ENCODE results near the gene CCAR1. TPM values are rescaled to one million over a fixed set of nuclear protein-coding genes. Genes with fewer than 3 reads are reported as not detected.

The CCAR1 gene
- total RNA-seq, 2 donors from 2014 or later: 30.9 to 68.6 TPM

- no peak for ATAC-seq
- intact Hi-C loops (cut with DNase I): no loop called here
Observed at GRCh38 chr10:68828833-68829232, 107.8 kb downstream of the CCAR1 start.

GRCh38 chr10:68829521-68829920 is 108.5 kb downstream of the CCAR1 start:
- ATAC-seq: no peak
- no peaks in the 10 kb centered on the region for H3K27me3 ChIP-seq
- peaks cover 8% of the 10 kb centered on the region for H3K4me1 ChIP-seq
- intact Hi-C loops (cut with DNase I): no loop called here
- H3K36me3 ChIP-seq (replicated peaks in 1 of 2; ENCODE audit: insufficient read depth in 1 of 2, low read depth in 2 of 2): no peaks in the 10 kb centered on the region
- DNase-seq: no peak
- TF ChIP-seq POLR2A (IDR thresholded peaks at IDR 0.05): no peak
- TF ChIP-seq, protein P1, sequence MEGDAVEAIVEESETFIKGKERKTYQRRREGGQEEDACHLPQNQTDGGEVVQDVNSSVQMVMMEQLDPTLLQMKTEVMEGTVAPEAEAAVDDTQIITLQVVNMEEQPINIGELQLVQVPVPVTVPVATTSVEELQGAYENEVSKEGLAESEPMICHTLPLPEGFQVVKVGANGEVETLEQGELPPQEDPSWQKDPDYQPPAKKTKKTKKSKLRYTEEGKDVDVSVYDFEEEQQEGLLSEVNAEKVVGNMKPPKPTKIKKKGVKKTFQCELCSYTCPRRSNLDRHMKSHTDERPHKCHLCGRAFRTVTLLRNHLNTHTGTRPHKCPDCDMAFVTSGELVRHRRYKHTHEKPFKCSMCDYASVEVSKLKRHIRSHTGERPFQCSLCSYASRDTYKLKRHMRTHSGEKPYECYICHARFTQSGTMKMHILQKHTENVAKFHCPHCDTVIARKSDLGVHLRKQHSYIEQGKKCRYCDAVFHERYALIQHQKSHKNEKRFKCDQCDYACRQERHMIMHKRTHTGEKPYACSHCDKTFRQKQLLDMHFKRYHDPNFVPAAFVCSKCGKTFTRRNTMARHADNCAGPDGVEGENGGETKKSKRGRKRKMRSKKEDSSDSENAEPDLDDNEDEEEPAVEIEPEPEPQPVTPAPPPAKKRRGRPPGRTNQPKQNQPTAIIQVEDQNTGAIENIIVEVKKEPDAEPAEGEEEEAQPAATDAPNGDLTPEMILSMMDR (IDR thresholded peaks at IDR 0.05): no peak
- H3K9me3 ChIP-seq: no peaks in the 10 kb centered on the region
- H3K27ac ChIP-seq: no peak overlapping the region
- 59 to 82% methylated on average over 6 of the region's 6 CpGs for WGBS, 2 donors
- H3K4me3 ChIP-seq: no peak overlapping the region

More at GRCh38 chr10:68828833-68829232, 107.8 kb downstream of the CCAR1 start:
- no peak overlapping the region for H3K27ac ChIP-seq
- H3K9me3 ChIP-seq: no peaks in the 10 kb centered on the region
- no peak for DNase-seq
- no peaks in the 10 kb centered on the region for H3K36me3 ChIP-seq (replicated peaks in 1 of 2; ENCODE audit: insufficient read depth in 1 of 2, low read depth in 2 of 2)
- 88% methylated on average over 10 of the region's 10 CpGs for WGBS, 2 donors
- TF ChIP-seq POLR2A (IDR thresholded peaks at IDR 0.05): no peak
- TF ChIP-seq, protein P1 (IDR thresholded peaks at IDR 0.05): no peak
- peaks cover 8% of the 10 kb centered on the region for H3K4me1 ChIP-seq
- no peaks in the 10 kb centered on the region for H3K27me3 ChIP-seq
- no peak overlapping the region for H3K4me3 ChIP-seq

DNA sequence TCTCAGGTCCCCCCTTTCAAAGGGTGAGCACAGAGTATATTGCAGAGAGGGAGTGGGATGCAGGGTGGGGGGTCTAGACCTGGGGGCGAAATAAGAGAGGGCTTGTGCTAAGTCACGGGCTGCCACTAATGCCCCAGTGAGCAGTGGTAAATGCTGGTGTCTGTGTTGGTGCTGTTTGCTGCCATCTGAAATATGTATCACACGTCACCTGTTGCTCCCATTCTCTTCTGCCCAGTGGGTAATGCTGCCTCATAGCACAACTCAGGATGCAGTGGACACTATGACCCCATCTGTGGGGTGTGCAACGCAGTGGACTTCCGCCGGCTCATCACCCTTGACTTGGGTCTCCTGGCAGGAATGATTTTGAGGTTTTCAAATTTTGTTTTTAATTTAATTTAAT is 108.9 kb downstream of the CCAR1 start:
- intact Hi-C loops (cut with DNase I): no loop called here
- H3K4me1 ChIP-seq: peaks cover 8% of the 10 kb centered on the region
- no peaks in the 10 kb centered on the region for H3K9me3 ChIP-seq
- DNase-seq (no peak), ATAC-seq (no peak)
- no peak for TF ChIP-seq POLR2A (IDR thresholded peaks at IDR 0.05)
- TF ChIP-seq, protein P1 (IDR thresholded peaks at IDR 0.05): no peak
- H3K27me3 ChIP-seq: no peaks in the 10 kb centered on the region
- WGBS, 2 donors: 94 to 96% methylated on average over 6 of the region's 6 CpGs
- H3K27ac ChIP-seq: no peak overlapping the region
- no peaks in the 10 kb centered on the region for H3K36me3 ChIP-seq (replicated peaks in 1 of 2; ENCODE audit: insufficient read depth in 1 of 2, low read depth in 2 of 2)
- no peak overlapping the region for H3K4me3 ChIP-seq

DNA sequence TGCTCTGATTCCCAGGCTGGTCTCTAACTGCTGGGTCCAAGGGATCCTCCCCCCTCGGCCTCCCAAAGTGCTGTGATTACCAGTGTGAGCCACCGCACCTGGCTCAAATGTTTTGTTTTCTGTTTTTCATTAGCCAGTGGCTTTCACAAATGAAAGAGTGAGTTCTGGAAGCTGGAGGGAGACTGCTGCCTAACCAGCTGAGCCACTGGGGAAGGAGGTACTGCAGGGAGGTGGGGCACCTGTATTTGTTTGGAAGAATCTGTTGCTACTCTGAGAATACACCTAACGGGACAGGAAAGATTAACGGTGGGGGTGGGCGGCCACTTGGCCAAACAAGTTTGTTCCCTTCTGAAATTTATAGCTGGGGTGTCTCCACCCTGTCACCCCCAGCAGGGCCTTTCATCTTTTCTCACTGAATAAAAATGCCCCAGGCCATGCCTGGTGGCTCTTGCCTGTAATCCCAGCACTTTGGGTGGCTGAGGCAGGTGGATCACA is 111.0 kb downstream of the CCAR1 start:
- Histone ChIP-seq H3K9me3 (no peaks in the 10 kb centered on the region), H3K4me3 (no peak overlapping the region), H3K36me3 (replicated peaks in 1 of 2; ENCODE audit: insufficient read depth in 1 of 2, low read depth in 2 of 2) (no peaks in the 10 kb centered on the region), H3K27ac (no peak overlapping the region), H3K4me1 (peaks cover 2% of the 10 kb centered on the region), H3K27me3 (no peaks in the 10 kb centered on the region)
- intact Hi-C loops (cut with DNase I): no loop called here
- no peak for TF ChIP-seq POLR2A (IDR thresholded peaks at IDR 0.05)
- TF ChIP-seq, protein P1 (IDR thresholded peaks at IDR 0.05): no peak
- DNase-seq (no peak), ATAC-seq (no peak)
- 64 to 75% methylated on average over 5 of the region's 5 CpGs for whole genome bisulfite sequencing, 2 donors

- no peak for DNase-seq
- no peak for TF ChIP-seq POLR2A (IDR thresholded peaks at IDR 0.05)
- TF ChIP-seq, protein P1 (IDR thresholded peaks at IDR 0.05): no peak
- H3K27ac ChIP-seq: no peak overlapping the region
- no peaks in the 10 kb centered on the region for H3K4me1 ChIP-seq
- no peaks in the 10 kb centered on the region for H3K9me3 ChIP-seq
- intact Hi-C loops (cut with DNase I): no loop called here
- no peak for ATAC-seq
- no peak overlapping the region for H3K4me3 ChIP-seq
- H3K36me3 ChIP-seq (replicated peaks in 1 of 2; ENCODE audit: insufficient read depth in 1 of 2, low read depth in 2 of 2): no peaks in the 10 kb centered on the region
- no peaks in the 10 kb centered on the region for H3K27me3 ChIP-seq
- 88 to 89% methylated on average over 4 of the region's 4 CpGs for WGBS, 2 donors
Observed at GRCh38 chr10:68832601-68833000, 111.6 kb downstream of the CCAR1 start.
